GM19099 (cell line): ENCODE data around the gene IRF9.

Source experiments
- POLR2A ChIP-seq: IDR thresholded peaks from 3 replicates; pipeline ENCODE4 v1.6.1; 2011; ENCODE audit warnings: low read depth; ENCODE audit not compliant: insufficient read length; ENCODE audit errors: extremely low read depth

The IRF9 gene

DNA sequence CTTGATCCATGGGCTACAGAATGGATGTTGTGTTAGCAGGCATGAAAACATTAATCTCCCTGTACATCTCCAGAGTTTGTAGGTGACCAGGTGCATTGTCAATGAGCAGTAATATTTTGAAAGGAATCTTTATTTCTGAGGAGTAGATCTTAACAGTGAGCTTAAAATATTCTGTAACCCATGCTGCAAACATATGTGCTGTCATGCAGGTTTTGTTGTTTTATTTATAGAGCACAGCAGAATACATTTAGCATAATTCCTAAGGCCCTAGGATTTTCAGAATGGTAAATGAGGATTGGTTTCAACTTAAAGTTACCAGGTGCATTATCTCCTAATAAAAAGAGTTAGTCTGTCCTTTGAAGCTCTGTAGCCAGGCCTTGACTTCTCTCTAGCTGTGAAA, 34.1 kb upstream of the IRF9 start:
- no peak for TF ChIP-seq POLR2A

DNA sequence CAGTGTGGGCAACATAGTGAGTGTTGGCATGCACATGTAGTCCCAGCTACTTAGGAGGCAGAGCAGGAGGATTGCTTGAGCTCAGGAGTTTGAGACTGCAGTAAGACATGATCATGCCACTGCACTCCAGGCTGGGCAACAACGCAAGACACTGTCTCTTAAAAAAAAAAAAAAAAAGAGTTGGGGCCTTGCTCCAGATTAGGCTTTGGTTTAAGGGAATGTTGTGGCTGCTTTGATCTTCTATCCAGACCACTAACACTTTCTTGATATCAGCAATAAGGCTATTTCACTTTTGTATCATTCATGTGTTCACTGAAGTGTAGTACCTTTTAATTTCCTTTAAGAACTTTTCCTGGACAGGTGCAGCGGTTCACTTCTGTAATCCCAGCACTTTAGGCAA, 33.4 kb upstream of the IRF9 start:
- TF ChIP-seq POLR2A, result no peak

DNA sequence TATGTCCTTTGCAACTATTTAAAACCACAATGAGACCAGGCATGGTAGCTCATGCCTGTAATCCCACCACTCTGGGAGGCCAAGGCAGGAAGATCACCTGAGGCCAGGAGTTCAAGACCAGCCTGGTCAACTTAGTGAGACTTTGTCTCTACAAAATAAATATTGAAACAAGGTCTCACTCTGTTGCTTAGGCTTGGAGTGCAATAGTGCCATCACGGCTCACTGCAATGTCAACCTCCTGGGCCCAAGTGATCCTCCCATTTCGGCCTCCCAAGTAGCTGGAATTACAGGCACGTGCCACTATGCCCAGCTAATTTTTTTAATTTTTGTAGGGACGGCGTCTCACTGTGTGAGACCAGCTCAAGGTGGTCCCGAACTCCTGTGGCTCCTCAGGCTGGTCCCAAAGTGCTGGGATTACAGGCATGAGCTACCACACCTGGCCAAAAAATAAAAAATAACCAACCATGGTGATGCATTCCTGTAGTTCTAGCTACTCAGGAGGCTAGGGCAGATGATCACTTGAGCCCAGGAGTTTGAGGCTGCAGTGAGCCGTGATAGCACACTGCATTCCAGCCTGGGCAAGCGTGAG, 31.6 kb upstream of the IRF9 start:
- TF ChIP-seq POLR2A, result no peak

DNA sequence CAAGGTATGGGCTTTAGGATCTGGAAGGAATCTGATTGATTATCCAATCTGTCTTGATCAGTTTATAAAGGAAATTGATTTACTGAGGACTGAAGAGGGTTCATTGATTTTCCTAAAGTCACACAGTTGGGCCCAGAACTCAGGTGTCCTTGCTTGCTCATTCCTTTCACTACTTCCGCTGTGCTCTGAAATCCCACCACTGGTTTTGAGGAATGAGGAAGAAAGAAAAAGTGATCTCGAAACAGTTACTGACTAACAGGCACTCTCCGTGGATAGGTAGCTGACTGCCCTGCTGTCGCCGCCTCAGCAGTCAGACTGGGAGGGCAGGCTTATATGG, 30.7 kb upstream of the IRF9 start, which contains the start of gene FITM1:
FITM1 (plus strand) TSS at position 280 of the 337 bp plus-strand sequence. CDS start 905 bp downstream, outside the sequence.
- TF ChIP-seq POLR2A, result no peak

DNA sequence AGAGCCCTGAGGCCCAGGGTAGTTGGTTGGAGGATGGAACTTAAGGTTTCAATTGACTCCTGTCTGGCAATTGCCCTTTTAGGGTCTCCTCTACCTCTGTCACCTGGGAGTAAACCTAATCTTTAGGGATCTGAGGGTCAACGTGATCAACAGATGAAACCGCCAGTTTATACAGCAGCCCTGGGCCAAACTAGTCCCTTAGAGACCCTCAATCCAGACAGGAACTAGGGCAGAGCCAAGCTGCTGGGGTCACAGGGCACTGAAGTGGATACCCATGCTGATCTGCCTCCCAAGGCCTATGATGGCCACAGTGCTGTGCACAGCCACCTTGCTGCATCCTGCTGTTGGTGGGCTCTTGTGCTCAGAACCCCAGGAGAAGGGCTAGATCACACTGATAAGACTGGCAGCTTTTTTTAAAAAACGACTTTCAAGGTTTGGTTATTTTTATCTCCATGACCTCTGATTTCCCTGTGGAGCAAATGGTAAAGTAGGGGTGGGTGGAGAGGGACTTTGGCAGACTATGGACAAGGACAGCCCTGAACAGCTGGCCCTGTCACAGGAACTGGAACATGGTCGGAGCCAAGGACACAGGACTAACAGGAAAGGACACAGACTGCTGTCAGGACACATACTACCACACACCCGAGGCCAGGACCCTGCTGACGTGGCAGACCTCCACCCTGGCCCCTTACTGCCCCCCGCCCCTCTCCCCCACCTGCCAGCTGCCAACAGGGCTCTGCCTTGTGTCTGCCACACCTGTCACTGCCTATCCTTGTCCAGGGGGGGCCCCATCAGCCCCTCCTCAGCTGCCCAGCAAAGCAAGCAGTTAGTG, 30.1 kb upstream of the IRF9 start:
- TF ChIP-seq POLR2A, result no peak

DNA sequence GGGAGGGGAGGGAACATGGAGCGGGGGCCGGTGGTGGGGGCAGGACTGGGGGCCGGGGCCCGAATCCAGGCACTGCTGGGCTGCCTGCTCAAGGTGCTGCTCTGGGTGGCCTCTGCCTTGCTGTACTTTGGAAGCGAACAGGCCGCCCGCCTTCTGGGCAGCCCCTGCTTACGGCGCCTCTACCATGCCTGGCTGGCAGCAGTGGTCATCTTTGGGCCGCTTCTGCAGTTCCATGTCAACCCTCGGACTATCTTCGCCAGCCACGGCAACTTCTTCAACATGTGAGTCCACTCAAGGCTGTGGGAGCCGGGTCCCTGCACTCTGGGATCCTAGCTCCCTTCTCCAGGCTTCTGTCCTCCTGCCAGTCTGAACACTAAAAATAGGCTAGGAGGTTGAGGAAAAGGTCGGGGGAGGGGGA, 29.5 kb upstream of the IRF9 start:
- no peak for TF ChIP-seq POLR2A

DNA sequence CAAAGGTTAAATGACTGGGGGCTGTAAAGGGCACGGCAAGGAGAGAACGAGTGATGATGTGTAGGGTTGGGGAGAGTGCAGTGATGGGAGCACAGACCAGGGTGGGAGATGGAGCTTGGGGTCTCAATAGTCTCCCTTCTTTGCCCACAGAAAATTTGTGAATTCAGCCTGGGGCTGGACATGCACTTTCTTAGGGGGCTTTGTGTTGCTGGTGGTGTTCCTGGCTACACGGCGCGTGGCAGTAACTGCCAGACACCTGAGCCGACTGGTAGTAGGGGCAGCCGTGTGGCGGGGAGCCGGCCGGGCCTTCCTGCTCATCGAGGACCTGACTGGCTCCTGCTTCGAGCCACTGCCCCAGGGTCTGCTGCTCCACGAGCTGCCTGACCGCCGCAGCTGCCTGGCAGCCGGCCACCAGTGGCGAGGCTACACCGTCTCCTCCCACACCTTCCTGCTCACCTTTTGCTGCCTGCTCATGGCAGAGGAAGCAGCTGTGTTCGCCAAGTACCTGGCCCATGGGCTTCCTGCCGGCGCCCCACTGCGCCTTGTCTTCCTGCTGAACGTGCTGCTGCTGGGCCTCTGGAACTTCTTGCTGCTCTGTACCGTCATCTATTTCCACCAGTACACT, 28.9 kb upstream of the IRF9 start:
- TF ChIP-seq POLR2A, result no peak

DNA sequence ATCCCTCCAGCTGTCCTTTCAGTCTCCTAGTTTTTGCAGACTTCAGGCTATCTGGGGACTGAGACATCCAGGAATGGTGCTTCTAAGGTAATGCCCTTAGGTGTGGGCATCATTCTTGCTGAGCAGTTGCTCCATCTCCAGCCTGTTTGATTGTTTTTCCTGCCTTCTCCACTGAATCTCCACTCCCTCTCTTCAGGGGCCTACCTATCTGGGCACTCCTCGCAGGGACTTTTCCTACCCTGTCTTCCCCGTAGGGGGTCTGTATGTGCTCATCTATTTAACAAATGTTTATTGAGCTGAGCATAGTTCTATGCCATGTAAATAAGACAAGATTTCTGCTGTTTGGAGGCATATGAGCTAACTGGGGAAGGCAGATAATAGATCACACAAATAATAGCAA, 28.1 kb upstream of the IRF9 start:
- TF ChIP-seq POLR2A, result no peak

DNA sequence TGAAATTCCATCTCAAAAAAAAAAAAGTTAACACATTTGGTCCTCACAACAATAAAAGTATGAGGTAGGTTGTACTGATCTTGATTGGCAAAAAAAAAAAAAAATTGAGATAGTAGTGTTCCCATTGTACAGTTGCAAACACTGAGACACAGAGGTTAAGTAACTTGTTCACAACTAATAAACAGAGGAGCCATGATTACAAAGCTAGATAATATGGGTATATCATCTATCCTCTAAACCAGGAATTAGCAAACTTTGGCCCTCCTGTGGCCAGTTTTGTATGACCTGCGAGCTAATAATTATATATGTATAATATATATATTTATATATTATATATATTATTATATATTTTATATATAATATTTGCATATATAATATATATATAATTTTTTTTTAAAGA, 27.3 kb upstream of the IRF9 start:
- no peak for TF ChIP-seq POLR2A

DNA sequence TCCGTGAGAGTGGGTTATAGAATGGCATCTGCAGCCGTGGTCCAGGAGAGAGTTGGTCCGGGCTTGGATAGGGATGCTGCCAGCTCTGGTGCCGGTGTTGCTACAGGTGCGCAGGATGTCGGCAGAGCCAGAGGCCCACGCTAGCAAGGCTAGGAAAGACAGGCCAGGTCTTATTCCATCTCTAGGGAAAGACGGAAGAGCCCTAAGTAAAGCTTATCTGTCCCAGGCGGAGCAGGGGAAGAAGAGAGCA, 25.6 kb upstream of the IRF9 start:
- TF ChIP-seq POLR2A, result no peak

DNA sequence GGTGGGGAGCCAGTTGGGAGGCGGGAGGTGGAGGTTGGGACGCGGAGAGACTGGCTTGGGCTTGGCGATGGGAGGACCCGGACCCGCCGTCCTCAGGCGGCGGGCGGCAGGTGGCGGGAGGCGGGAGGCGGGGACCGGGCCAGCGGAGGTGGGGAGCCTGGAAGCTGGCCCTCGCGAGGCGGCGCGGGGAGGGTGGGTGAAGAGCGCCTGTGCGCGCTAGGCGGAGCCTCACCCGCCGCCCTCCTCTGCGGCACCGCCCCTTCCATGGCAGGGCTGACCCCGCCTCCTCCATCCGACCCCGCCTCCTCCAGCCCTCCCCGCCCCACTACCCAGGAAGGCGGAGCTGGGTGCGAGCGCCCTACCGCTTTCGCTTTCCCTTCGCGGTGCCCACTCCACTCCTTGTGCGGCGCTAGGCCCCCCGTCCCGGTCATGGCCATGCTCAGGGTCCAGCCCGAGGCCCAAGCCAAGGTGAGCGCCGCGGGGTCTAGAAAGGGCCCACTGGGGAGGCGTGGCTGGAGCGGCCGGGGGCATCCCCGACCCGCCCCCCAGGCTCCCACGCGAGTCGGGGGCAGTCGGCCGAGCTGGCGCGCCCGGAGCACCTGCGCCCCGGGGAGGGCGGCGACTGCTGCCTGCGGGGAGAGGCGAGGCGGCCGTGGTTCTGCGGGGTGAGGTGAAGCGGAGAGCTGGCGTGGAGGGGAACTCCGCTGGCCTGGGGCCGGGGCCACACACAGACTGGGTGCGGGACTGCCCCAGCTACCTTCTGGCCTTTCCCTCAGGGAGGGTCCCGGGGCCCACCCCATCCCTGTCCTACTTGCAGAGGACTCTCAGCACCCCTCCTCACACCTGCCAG, 25.0 kb upstream of the IRF9 start, which contains the start of gene PSME1:
PSME1 (plus strand) TSS at position 361 of the 850 bp plus-strand sequence; CDS start at position 430, 69 bp downstream.
- TF ChIP-seq POLR2A, result peak; percentile 79

DNA sequence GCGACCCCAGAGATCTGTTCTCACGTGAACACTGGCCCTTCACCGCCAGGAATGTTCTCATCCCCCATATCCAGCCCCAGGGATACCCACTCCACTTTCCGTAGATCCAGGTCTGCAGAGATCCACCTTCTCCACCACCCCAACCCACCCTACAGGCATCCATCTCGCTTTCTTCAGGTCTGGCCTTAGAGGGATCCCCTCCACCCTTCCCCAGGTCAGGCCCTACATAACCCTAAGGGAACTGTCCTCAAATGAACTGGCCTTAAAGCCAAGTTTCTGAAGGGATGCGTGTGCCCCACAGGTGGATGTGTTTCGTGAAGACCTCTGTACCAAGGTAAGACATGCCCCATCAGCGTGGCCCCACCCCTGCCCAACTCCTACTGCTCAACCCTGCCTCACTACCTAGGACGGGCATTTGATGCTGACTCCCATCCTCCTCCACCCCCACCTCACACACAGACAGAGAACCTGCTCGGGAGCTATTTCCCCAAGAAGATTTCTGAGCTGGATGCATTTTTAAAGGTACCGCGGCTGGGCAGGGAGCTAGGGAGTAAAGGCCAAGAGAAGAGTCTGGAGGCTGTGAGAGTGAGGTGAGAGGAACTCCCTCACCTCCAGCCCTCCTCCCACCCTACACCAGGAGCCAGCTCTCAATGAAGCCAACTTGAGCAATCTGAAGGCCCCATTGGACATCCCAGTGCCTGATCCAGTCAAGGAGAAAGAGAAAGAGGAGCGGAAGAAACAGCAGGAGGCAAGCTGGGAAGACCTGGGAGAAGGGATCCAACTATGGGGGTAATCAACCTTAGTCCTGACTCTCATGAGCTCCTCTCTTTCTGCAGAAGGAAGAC, 24.2 kb upstream of the IRF9 start:
- TF ChIP-seq POLR2A, result no peak

DNA sequence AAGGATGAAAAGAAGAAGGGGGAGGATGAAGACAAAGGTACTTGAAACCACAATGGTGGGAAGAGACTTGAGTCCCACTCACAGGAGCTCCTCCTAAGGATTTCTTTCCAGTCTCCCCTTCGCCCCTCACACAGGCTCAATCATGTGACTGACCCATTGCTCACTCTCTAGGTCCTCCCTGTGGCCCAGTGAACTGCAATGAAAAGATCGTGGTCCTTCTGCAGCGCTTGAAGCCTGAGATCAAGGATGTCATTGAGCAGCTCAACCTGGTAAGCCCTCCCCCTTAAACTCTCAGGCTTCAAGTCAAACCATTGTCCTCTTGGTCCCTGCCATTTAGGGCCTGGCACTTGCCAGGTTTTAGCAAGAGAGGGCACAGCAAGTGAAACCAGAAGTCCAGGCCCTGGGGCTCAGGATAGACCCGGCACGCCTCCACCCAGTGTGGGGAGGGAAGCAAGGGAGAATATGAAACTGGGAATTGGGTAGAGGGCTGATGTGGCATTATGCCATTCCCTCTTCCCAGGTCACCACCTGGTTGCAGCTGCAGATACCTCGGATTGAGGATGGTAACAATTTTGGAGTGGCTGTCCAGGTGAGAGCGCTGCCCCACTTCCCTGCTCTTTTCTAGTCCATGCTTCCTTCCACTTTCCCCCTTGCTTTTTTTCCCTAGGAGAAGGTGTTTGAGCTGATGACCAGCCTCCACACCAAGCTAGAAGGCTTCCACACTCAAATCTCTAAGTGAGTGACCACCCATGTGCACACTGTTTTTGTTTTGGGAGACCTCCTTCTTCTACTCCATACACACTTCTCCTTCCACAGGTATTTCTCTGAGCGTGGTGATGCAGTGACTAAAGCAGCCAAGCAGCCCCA, 23.3 kb upstream of the IRF9 start:
- peak; percentile 42 for TF ChIP-seq POLR2A
